OCI-LY3 (cell line): ENCODE measurements around the gene CTNND2.

Experiments used
- CTCF ChIP-seq: fragments of 200-600, 300-600 bp; sonication (generic); IDR thresholded peaks from 2 replicates; pipeline ENCODE4 v1.5.1; 2014; ENCODE audit warnings: antibody characterized with exemption, low read length, low read depth
- EZH2phosphoT487 ChIP-seq: fragments of 200-600 bp; shearing (Covaris generic); IDR thresholded peaks from 2 replicates; pipeline ENCODE4 v1.6.1; 2018; ENCODE audit warnings: antibody characterized with exemption, mixed run types, low read depth

GRCh38 chr5:11646141-11646540 lies 258.1 kb downstream of the CTNND2 start:
- TF ChIP-seq CTCF: no peak
- no peak for TF ChIP-seq EZH2phosphoT487
